ENCODE data around the gene DPF3.

The DPF3 gene

DNA sequence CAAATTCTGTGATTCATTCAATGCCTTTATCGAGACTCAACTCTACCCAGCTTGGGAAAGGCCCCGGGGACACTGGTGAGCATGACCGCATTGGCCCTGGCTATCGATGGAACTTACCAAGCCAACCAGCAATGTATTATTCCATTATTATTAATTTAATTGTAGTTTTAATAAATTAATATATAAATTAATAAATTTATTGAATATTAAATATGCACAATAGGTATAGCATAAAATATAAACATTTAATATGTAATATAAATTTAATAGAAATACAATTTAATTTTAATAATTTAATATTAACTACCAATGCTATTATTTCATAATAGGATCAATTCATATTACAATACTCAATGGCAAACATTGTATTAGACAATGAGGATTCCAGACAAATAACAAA lies 163.4 kb downstream of the DPF3 start:
- no peak for DNase-seq
- intact Hi-C loops (cut with DNase I), result no loop called here

DNA sequence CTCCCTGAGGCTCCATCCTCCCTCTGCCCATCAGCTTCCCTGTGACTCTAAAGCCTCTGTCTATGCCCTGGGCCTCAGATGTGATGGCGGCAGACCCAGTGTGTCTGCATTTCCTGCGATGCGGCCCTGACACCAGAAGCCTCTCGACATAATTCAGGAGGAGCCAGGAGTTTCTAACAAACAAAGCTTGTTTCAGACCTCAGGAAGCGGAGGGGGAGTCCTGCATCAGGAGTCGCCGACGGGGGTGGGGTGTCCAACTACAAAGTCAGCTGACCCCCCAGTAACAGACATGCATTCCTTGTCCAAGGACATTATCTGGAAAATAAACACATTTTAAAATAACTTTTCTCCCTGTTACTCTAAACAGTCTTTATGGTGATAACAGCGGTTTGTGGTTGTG lies 167.5 kb downstream of the DPF3 start:
- intact Hi-C loops (cut with DNase I), result no loop called here
- peak in 1 of 10 donors; percentile 55 for DNase-seq

DNA sequence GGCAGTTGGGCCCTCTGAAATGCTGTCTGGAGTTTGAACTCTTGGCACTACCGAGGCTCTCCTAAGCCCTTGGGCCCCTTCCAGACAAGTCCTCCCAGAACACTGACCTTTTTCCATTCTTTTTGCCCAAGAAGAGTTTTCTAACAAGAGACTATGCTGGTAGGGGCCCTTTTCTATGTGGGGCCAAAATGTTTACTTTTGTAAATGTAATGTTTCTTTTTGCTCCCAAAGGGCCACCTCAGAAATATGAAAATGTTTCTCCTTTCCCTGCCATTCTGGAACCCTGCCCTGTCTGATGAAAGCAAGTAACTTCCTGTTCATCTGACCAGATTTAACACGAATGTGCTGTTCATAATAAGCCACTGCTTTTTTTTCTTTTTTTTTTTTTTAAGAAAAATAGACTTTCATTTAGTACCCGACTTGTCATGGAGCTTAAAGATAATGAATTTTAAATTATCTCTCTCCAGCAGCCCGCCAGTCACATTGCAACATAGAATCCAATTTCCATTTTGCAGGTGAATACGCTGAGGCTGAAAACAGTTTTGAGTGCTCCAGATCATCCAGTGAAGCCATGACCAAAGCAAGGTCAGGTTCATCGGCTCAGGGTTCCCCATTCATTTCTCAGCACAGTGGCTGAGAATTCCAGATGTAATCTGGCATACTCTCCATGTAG lies 169.9 kb downstream of the DPF3 start:
- intact Hi-C loops (cut with DNase I), result no loop called here

DNA sequence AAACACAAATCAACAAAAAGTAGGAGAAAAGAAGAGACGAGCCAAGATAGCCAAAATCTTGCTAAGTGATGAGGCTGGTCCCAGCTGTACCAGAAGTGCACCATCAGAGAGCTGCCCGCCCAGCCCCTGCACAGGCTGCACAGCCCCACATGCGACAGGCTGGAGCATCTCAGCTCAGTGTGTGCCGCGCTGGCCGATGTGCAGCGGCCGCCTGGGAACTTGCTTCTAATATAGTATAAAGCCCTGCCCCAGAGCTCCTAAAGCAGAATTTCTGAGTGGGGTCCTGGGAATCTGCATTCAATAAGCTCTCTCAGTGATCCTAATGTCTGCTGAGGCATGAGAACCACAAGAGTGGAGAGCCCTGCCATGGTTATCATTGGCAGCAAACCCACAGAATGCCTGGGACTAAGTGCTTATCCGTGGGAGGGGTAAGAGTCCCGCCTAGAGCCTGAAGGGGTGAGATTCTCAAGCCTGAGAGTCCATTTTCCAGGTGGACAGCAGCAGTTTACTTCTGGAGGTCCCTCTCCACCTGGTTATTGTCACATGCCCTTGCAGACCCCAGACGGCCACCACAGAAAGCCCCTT lies 171.6 kb downstream of the DPF3 start:
- DNase-seq, result peak in 1 of 10 donors; percentile 79
- intact Hi-C loops (cut with DNase I), result no loop called here

More for the DNA sequence above, 169.9 kb downstream of the DPF3 start:
- DNase-seq, result no peak

DNA sequence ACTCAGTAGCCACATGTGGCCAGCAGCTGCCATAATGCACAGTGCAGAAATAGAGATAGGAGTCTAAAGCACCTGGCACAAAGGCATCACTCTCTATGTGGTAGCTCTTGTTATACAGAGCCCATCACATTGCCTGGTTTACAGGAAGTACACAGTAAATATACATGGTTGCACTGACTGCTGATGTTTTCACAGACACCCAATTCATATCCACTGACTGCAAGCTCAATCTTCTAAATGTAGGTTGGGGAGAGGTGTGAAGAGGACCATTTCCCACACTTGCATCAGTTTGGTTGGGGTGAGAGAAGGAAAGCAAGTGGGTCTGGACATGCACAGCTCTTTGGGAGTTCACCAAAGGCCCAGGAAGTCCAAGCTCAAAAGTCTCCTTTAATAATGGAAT lies 172.8 kb downstream of the DPF3 start:
- no peak for DNase-seq
- intact Hi-C loops (cut with DNase I), result no loop called here

DNA sequence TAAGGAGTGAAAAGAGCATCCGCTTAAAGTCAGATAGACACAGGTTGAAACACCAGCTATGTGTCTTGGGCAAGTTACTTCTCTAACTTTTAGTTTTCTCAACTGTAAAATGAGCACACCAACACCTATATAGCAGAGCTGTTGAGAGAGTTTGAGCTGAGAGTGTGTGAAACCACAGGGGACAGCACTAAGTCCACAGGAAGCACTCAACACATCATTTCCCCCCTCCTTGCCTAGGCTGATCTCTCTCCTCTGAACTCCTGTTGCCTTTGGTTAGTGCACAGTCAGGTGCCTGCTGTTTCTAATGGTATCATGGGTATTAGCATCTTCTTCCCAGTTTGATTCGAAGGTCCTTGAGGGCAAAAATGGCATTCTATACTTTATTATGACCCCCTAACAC lies 176.7 kb downstream of the DPF3 start:
- intact Hi-C loops (cut with DNase I), result loop anchor here (5.0 kb wide), 1 partner anchor 175 kb away; the partner anchor contains the start of gene DPF3
- no peak for DNase-seq

DNA sequence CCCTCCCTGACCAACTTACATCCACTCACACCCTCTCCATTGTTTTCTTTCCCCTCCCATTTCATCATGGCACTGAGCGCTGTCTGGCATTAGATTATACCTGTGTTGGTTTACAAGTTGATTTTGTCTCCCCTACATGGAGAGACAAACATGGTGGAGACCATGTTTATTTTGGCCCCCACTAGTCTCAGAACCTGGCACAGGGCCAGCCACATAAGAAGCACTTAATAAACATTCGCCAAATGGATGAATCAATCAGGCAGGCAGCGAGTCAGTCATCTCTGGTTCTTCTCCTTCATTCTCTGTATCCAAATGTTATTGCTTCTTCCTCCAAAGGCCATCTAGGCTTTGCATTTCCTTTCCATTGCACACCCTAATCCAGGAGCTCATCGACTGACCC lies 177.4 kb downstream of the DPF3 start:
- no peak for DNase-seq
- intact Hi-C loops (cut with DNase I), result loop anchor here (5.0 kb wide), 1 partner anchor 176 kb away; the partner anchor contains the start of gene DPF3

DNA sequence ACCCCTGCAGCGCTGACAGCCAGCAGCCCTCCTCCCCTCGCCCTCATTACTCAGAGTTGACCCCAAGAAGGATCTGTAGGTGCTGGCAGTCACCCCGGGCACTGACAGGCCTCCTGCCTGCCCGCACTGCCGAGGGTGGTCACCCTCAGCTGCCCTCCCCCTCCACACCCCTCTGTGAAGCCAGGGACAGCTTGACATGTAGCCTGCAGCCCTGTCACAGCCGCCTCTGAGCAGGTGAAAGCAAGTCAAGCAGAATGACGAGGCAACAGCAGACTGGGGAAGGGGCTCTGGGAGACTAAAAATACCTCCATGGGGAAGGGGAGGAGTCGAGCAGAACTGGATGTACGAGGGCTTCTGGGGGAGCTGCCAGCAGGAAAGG lies 178.1 kb downstream of the DPF3 start:
- intact Hi-C loops (cut with DNase I), result loop anchor here (5.0 kb wide), 1 partner anchor 176 kb away; the partner anchor contains the start of gene DPF3

DNA sequence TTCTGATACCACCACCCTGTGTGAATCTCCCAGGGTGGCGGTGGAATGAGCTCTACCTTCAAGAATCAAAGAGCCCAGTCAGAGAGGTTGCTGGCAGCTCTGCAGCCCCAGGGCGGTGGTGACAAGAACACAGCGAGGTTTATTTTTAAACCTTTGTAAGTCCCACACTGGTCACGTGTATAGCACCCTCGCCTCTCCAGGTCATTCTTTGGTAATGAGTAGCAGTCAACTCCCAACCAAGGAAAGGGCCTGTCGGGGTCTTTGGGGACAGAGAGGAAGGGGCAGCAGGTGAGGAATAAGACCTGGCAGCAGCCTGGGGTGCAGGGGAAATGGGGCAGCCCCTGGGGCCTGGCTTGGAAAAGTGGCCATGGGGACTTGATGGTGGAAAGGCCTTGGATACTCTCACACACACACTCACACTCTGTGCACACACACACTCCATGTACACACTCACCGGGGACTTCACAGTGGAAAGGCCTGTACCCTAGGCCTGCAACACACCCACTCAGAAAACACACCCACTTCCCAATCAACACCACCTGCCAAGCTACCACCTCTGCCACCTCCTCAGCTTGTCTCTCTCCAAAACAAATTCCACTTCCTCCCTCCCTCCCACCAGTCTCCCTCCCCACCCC lies 178.6 kb downstream of the DPF3 start:
- peak in 3 of 10 donors; percentile 19 to 80 (median 37) for DNase-seq
- intact Hi-C loops (cut with DNase I), result loop anchor here (5.0 kb wide), 1 partner anchor 177 kb away; the partner anchor contains the start of gene DPF3

More for the DNA sequence above, 178.1 kb downstream of the DPF3 start:
- peak in 1 of 10 donors; percentile 59 for DNase-seq

DNA sequence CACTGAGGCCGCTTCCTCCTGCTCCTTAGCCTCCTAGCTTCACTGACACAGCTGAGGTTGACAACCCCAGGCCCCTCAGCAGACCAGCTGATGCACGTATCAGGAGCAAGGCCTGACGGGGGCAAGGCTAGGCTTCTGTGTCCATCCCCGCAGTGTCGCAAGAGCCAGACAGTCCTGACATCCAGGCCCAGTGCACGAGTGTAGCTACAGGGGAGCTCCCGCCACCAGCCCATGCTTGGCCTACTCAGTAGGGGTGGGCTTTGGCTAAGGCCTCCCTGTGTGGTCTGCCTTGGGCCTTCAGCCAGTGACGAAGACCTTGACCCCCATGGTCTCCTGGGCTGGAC lies 179.1 kb downstream of the DPF3 start:
- no peak for DNase-seq
- intact Hi-C loops (cut with DNase I), result loop anchor here (5.0 kb wide), 1 partner anchor 177 kb away; the partner anchor contains the start of gene DPF3

DNA sequence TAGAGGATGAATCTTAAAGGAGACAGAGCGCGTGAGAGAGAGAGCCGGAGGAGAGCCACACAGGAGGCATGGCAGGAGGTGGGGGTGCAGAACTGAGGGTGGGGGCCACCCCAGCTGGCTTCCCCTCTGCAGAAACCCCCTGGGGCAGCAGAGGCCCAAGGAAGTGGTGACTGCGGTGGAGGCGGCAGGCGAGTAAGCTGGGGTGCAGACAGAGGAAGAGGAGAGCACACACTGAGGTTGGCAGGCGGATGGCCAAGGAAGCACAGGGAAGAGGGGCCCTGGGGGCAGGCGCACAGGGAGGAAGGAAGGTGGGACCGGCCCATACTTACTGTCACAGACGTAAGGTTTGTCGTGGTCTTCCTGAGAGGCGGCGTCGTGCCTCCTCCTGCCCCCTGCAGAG lies 179.8 kb downstream of the DPF3 start:
- DNase-seq, result peak in 1 of 10 donors; percentile 71
- intact Hi-C loops (cut with DNase I), result no loop called here

DNA sequence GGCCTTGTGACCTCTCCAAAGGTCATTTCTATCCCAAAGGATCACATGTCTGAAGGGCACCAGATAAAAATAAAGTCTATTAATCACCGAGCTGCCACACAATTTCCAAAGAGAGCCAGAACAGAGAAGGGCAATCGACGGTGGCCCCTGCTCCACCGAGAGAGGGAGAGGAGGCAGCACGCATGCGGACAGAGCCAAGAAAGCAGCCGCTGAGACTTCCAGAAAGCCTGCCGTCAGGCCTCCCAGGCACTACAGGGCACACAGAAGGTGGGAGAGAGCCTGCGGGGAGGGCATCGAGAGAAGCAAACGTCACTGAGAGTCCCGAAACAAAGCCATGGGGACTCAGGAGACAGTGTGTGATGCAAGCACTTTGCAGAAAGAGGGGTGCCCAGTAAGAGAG lies 182.0 kb downstream of the DPF3 start:
- intact Hi-C loops (cut with DNase I), result no loop called here

DNA sequence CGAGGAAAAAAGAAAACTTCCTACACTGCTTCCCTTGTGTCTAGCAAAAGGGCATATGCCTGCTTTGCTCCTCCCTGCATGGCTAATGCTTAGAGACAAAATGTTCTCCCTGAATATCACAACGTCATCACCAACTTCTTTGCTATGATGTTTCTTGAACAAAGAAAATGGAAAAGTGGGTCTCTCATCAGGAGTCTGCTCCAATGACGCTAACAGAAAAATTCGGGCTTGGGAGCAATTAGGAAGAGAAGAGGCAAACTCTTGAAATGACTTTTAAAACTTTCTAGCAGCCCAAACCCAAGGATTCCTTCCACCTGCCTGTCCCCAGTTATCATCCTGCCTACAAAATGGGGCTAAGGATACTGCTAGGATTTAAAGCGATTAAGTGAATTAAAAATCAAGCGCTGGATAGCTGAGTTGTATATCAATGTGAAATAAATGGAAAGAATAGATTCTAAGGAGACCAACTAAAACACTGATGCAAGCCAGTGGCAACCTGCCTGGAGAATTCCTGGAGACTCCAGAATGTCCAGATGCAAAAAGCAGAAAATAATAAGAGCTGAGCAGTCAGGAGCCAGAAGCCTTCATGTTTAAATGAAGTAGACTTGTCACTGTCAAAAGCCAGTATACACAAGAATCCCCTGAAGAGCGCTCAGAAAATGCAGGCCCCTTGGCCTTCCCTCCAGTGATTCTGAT lies 183.8 kb downstream of the DPF3 start:
- intact Hi-C loops (cut with DNase I), result no loop called here
- DNase-seq, result no peak

More for the DNA sequence above, 182.0 kb downstream of the DPF3 start:
- DNase-seq, result no peak

DNA sequence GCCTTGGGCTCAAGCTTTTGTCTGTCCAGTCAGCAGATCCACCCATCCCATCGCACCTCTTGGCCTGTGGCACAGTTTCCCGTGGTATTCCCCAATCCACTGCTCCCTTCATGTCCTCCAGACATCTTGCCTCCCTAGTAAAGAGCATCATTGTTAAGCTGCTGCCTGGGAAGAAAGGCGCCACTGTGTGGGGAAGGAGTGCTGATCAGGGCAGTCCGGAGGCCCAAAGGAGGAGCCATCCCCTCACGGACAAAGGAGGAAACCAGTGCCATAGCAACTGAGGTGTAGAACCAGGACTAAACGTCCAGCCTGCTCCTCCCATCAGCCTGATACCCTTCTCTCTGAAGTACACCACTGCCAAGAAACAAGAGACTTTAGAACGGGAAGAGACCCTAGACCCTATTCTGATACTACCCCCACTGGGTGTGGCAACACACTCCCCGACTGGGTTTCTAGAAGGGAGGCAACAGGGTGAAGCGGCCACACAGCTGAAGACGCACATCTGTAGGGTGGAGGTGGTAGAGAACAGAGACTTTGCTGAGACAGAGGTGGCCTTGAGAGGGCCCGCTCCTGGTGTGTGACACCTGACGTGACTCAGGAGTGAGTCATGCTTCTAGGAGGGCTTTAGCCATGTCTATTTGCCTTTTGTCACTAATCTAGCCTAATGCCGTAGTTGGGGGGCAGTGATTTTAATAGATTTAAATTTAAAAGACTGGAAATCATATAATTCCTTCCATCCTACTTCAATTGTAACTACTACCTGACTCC lies 185.0 kb downstream of the DPF3 start:
- peak in 7 of 10 donors; percentile 31 to 94 (median 54) for DNase-seq
- intact Hi-C loops (cut with DNase I), result no loop called here

DNA sequence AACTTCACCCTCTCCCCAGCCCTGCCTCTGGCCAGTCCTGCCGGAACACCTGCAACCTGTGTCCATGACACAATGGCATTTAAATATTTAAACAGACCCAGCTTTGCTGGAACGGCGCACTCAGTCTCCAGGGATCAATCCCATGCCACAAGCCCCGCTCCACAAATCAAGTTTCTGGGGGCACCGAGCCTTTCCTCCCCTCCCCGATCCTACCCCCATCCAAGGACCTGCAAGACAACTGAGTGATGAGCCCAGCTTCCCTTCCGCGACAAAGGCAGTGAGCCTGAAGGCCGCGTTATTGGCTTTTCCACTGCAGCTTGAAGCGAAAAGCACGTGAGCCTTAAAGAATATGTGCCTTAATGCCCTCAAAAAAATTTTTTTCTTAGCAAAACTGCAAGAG lies 185.7 kb downstream of the DPF3 start:
- DNase-seq, result peak in 1 of 10 donors; percentile 65
- intact Hi-C loops (cut with DNase I), result no loop called here

DNA sequence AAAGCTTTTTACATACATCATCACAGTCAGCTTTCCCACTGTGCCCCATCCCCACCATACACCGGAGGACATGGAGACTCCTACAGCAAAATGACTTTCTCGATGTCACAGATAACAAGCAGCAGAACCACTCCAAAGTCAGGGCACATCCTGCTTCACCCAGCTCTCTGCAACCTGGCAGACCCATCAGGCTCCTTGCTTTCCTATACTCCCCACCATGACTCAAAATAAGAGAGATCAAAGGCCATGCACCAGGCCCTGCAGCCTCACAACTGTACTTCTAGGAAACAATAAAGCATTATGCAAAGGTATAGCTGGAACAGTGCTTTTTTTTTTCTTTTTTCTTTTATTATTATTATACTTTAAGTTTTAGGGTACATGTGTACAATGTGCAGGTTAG lies 187.4 kb downstream of the DPF3 start:
- no peak for DNase-seq
- intact Hi-C loops (cut with DNase I), result no loop called here

DNA sequence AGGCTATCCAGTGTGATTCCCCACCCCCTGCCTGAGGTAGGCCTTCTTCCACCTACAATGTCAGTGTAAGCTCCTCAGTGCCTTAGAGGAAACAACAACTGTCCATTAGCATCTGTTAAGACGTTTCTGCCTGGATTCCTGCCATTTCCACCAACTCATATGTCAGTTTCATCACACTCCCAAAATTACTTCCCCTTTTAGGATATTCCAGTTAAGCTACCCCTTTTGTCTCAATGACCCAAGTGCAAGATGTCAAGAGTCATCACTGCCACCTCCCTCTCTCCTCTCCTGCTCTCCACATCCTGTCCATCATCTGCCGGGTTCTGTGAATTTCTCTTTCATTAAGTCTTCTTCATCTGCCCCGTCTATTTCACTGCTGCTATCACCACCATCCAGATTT lies 189.4 kb downstream of the DPF3 start:
- intact Hi-C loops (cut with DNase I), result no loop called here
- no peak for DNase-seq

DNA sequence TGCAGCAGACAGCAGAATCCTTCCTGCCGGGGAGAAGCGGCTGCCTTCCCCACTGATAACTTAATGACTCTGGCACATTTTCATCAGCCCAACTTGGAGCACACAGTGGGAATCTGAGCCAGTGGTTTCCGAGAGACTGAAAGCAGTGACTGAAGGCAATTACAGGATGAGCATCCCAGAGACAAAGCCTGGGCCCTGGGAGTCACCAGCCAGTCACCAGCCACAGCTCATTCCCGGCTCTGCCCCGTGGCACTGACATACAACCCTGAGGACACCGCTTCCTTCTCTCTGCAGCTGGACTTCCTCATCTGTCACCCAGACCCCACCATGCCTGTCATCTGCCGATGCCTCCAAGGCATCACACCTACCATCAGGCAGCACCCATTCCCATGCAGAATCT lies 192.3 kb downstream of the DPF3 start:
- intact Hi-C loops (cut with DNase I), result no loop called here
- no peak for DNase-seq

DNA sequence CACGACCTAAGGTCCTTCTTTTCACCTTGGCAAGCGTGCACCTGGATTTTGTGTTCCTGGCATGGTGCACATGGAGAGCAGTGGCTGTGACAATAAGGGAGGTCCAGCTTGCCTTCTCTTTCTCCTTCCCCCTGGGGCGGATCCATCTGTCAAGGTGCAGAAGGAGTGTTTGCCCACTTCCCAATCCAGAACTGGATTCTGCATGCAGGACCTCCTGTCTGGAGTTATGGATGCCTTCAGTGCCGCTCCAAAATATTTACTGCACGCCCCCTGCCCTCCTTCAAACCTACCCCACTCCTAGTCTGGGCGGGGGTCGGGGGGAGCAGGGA lies 192.7 kb downstream of the DPF3 start:
- intact Hi-C loops (cut with DNase I), result no loop called here
- DNase-seq, result no peak
